SK-N-SH treated with all-trans-retinoic acid at 6 μM for 48 hours (cell line): Measurements from ENCODE around the gene TBCK.
"Not testable (repeated sequence)": the region's sequence is repeated elsewhere in the genome, so short reads cannot be mapped to it uniquely, and the experiment has no call there.

Experiments
- ATAC-seq: fragments of 200-7000 bp; cut with Tn5 transposase; 3 replicates; pipeline ENCODE4 v1.9.1; 2020; ENCODE audit warnings: mild to moderate bottlenecking, moderate library complexity
- ARNTL ChIP-seq: fragments of 450-650 bp; formaldehyde crosslinking; IDR thresholded peaks from 2 replicates; pipeline ENCODE4 v1.5.0; 2020; ENCODE audit warnings: low read depth, mild to moderate bottlenecking, moderate library complexity, borderline replicate concordance
- BACH2 ChIP-seq: fragments of 250-450 bp; sonication (Bioruptor Pico); IDR thresholded peaks from 2 replicates; pipeline ENCODE4 v1.9.0; 2021; ENCODE audit warnings: mild to moderate bottlenecking, borderline replicate concordance
- CREB5 ChIP-seq: fragments of 250-450 bp; sonication (Bioruptor Pico); IDR thresholded peaks from 2 replicates; pipeline ENCODE4 v1.5.1; 2020; ENCODE audit warnings: low read depth, mild to moderate bottlenecking, moderate library complexity
- CSDC2 ChIP-seq: fragments of 250-450 bp; sonication (Bioruptor Pico); IDR thresholded peaks from 2 replicates; pipeline ENCODE4 v1.5.0; 2020; ENCODE audit warnings: mild to moderate bottlenecking, moderate library complexity
- CSRNP3 ChIP-seq: fragments of 250-450 bp; sonication (Bioruptor Pico); IDR thresholded peaks from 2 replicates; pipeline ENCODE4 v1.5.1; 2021; ENCODE audit warnings: mild to moderate bottlenecking, moderate library complexity
- GLIS3 ChIP-seq: fragments of 250-450 bp; sonication (Bioruptor Pico); IDR thresholded peaks from 2 replicates; pipeline ENCODE4 v1.5.0; 2020; ENCODE audit warnings: mild to moderate bottlenecking, moderate library complexity
- OSR1 ChIP-seq: fragments of 250-450 bp; sonication (Bioruptor Pico); IDR thresholded peaks from 2 replicates; pipeline ENCODE4 v1.8.0; 2022; ENCODE audit warnings: moderate library complexity, mild to moderate bottlenecking, inconsistent platforms
- PATZ1 ChIP-seq: fragments of 250-450 bp; sonication (Bioruptor Pico); IDR thresholded peaks from 2 replicates; pipeline ENCODE4 v1.8.0; 2020; ENCODE audit warnings: mild to moderate bottlenecking, moderate library complexity, borderline replicate concordance
- PPARA ChIP-seq: fragments of 250-450 bp; sonication (Bioruptor Pico); IDR thresholded peaks from 2 replicates; pipeline ENCODE4 v1.5.0; 2020; ENCODE audit warnings: mild to moderate bottlenecking, borderline replicate concordance
- RARB ChIP-seq: fragments of 250-450 bp; sonication (Bioruptor Pico); IDR thresholded peaks from 2 replicates; pipeline ENCODE4 v1.8.0; 2021; ENCODE audit warnings: mild to moderate bottlenecking, moderate library complexity
- SNAI2 ChIP-seq: fragments of 250-450 bp; sonication (Bioruptor Pico); IDR thresholded peaks from 2 replicates; pipeline ENCODE4 v1.5.0; 2020; ENCODE audit warnings: mild to moderate bottlenecking, moderate library complexity
- TCF4 ChIP-seq: fragments of 250-450 bp; sonication (Bioruptor Pico); IDR thresholded peaks from 2 replicates; pipeline ENCODE4 v1.8.0; 2021; ENCODE audit warnings: mild to moderate bottlenecking, moderate library complexity, borderline replicate concordance
- TOX ChIP-seq: fragments of 250-450 bp; sonication (Bioruptor Pico); IDR thresholded peaks from 2 replicates; pipeline ENCODE4 v1.8.0; 2021; ENCODE audit warnings: mild to moderate bottlenecking, moderate library complexity, borderline replicate concordance
- TSHZ2 ChIP-seq: fragments of 250-450 bp; sonication (Bioruptor Pico); IDR thresholded peaks from 2 replicates; pipeline ENCODE4 v1.5.0; 2020; ENCODE audit warnings: mild to moderate bottlenecking, moderate library complexity
- ZC3H10 ChIP-seq: fragments of 250-450 bp; sonication (Bioruptor Pico); IDR thresholded peaks from 2 replicates; pipeline ENCODE4 v1.5.1; 2021; ENCODE audit warnings: mild to moderate bottlenecking, moderate library complexity
- ZFP3 ChIP-seq: fragments of 250-450 bp; sonication (Bioruptor Pico); IDR thresholded peaks from 2 replicates; pipeline ENCODE4 v1.5.0; 2020; ENCODE audit warnings: mild to moderate bottlenecking, moderate library complexity
- ZFP30 ChIP-seq: fragments of 450-650 bp; formaldehyde crosslinking; IDR thresholded peaks from 2 replicates; pipeline ENCODE4 v1.5.0; 2022; ENCODE audit warnings: mild to moderate bottlenecking, moderate library complexity
- ZNF565 ChIP-seq: fragments of 450-650 bp; formaldehyde crosslinking; conservative IDR thresholded peaks from 2 replicates; pipeline ENCODE4 v1.5.0; 2020; ENCODE audit warnings: low read depth, mild to moderate bottlenecking, moderate library complexity
- ZNF70 ChIP-seq: fragments of 450-650 bp; formaldehyde crosslinking; IDR thresholded peaks from 2 replicates; pipeline ENCODE4 v1.5.0; 2020; ENCODE audit warnings: mild to moderate bottlenecking, moderate library complexity
- ZNF8 ChIP-seq: fragments of 450-650 bp; formaldehyde crosslinking; IDR thresholded peaks from 2 replicates; pipeline ENCODE4 v1.5.0; 2020; ENCODE audit warnings: mild to moderate bottlenecking, moderate library complexity

Gene TBCK

GRCh38 chr4:106116025-106116424, 200.0 kb downstream of the TBCK start:
- TF ChIP-seq RARB (no peak), ZFP3 (CRISPR knock-in tag) (no peak), ZNF565 (CRISPR knock-in tag) (no peak), ZFP30 (no peak), TOX (CRISPR knock-in tag) (no peak), TSHZ2 (CRISPR knock-in tag) (no peak), BACH2 (CRISPR knock-in tag) (no peak), SNAI2 (CRISPR knock-in tag) (no peak), ZC3H10 (CRISPR knock-in tag) (no peak), ZNF8 (CRISPR knock-in tag) (no peak), OSR1 (no peak), PATZ1 (CRISPR knock-in tag) (no peak)
- ATAC-seq: no peak

- ATAC-seq: no peak
Measured at GRCh38 chr4:106114270-106114669, 201.7 kb downstream of the TBCK start.

GRCh38 chr4:106111778-106112469, 204.1 kb downstream of the TBCK start:
- ATAC-seq: not testable (repeated sequence)

More at GRCh38 chr4:106114270-106114669, 201.7 kb downstream of the TBCK start:
- TF ChIP-seq TOX (CRISPR knock-in tag): no peak
- TF ChIP-seq ZNF565 (CRISPR knock-in tag): no peak
- TF ChIP-seq SNAI2 (CRISPR knock-in tag): no peak
- no peak for TF ChIP-seq ZC3H10 (CRISPR knock-in tag)
- TF ChIP-seq GLIS3 (CRISPR knock-in tag): no peak
- TF ChIP-seq OSR1: no peak
- TF ChIP-seq TSHZ2 (CRISPR knock-in tag): no peak
- no peak for TF ChIP-seq CSDC2
- TF ChIP-seq TCF4 (CRISPR knock-in tag): no peak
- TF ChIP-seq CSRNP3 (CRISPR knock-in tag): no peak
- no peak for TF ChIP-seq CREB5 (CRISPR knock-in tag)
- TF ChIP-seq ARNTL: no peak
- TF ChIP-seq RARB: no peak
- no peak for TF ChIP-seq PPARA (CRISPR knock-in tag)
- no peak for TF ChIP-seq ZNF70 (CRISPR knock-in tag)
- no peak for TF ChIP-seq ZNF8 (CRISPR knock-in tag)
